Activated naive CD8-positive, alpha-beta T cell treated with anti-CD3 and anti-CD28 coated beads for 36 hours (primary cell): ENCODE results near the gene IMMP2L. TPM values are rescaled to one million over a fixed set of nuclear protein-coding genes. Genes with fewer than 3 reads are reported as not detected.

Experiments
- DNase-seq: peaks from one replicate; pipeline ENCODE4 v3.0.0; 2021
- H3K27ac Mint-ChIP-seq: one replicate; pipeline ENCODE4 v1.8.0; 2022; ENCODE audit warnings: mild to moderate bottlenecking, moderate library complexity, mixed read lengths
- H3K27me3 Mint-ChIP-seq: one replicate; pipeline ENCODE4 v1.8.0; 2022; ENCODE audit warnings: mild to moderate bottlenecking, mixed read lengths
- H3K36me3 Mint-ChIP-seq: one replicate; pipeline ENCODE4 v1.8.0; 2021; ENCODE audit warnings: mild to moderate bottlenecking, mixed read lengths
- H3K4me1 Mint-ChIP-seq: one replicate; pipeline ENCODE4 v1.8.0; 2021; ENCODE audit warnings: mixed read lengths
- H3K4me3 Mint-ChIP-seq: one replicate; pipeline ENCODE4 v1.8.0; 2022; ENCODE audit warnings: mild to moderate bottlenecking, moderate library complexity, mixed read lengths
- H3K9me3 Mint-ChIP-seq: one replicate; pipeline ENCODE4 v1.8.0; 2022; ENCODE audit warnings: mixed read lengths
- total RNA-seq, 2 experiments: library from RNA; stranded (reverse); gene quantifications; one replicate each; pipeline ENCODE4 v1.2.3, GENCODE V29; 2021

Gene IMMP2L
- total RNA-seq, 2 experiments from 2014 or later, result 18.5 to 20.9 TPM

- Mint-ChIP-seq H3K9me3 (no peaks in the 10 kb centered on the region), H3K36me3 (no peaks in the 10 kb centered on the region), H3K4me3 (no peak overlapping the region), H3K27ac (no peak overlapping the region), H3K27me3 (no peaks in the 10 kb centered on the region), H3K4me1 (no peaks in the 10 kb centered on the region)
- no peak for DNase-seq
These were observed 681.3 kb downstream of the IMMP2L start for GRCh38 chr7:110880971-110881370.

DNA sequence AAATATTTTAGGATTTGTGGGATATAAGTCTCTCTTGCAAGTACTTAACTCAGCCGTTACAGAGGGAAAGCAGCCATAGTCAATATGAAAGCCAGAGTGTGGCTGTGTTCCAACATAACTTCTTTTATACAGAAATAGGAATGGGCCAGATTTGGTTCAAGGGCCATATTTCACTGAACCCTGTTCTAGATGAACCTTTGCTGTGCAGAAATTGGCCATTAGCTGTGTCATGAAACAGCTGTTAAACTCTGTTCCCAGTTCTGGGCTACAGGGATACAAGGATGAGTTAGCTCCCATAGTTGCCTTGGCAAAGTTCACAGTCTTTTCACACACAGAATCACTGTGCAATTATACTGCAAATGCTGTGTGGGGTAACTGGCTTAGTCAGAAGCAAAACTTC, 685.3 kb downstream of the IMMP2L start:
- Mint-ChIP-seq H3K27ac (no peak overlapping the region), H3K27me3 (no peaks in the 10 kb centered on the region), H3K4me3 (no peak overlapping the region), H3K36me3 (peaks cover 2% of the 10 kb centered on the region), H3K9me3 (no peaks in the 10 kb centered on the region), H3K4me1 (no peaks in the 10 kb centered on the region)
- DNase-seq, result no peak

DNA sequence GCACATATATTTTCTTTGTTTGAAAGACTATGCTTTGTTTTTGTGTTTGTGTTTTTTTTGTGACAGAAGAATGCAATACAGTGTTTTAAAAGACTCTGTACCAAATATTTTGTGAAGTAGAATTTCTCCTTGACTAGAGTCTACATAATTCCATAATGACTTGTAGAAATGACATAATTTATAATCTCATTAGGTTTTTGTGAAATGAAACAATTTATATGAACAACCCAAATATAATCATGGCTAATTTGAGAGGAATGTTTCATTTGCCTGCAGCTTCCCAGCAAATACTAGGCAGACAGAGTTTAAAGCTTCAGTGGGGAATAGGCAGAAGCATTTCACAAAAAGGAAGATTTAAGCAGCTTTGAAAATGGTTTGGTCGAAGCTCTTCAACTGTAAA, 686.9 kb downstream of the IMMP2L start:
- Mint-ChIP-seq H3K4me1 (no peaks in the 10 kb centered on the region), H3K27ac (no peak overlapping the region), H3K4me3 (no peak overlapping the region), H3K36me3 (peaks cover 2% of the 10 kb centered on the region), H3K27me3 (no peaks in the 10 kb centered on the region), H3K9me3 (no peaks in the 10 kb centered on the region)
- DNase-seq, result no peak

- Mint-ChIP-seq H3K27ac (no peak overlapping the region), H3K4me3 (no peak overlapping the region), H3K9me3 (peaks cover 3% of the 10 kb centered on the region), H3K4me1 (peaks cover 2% of the 10 kb centered on the region), H3K27me3 (no peaks in the 10 kb centered on the region), H3K36me3 (peaks cover 5% of the 10 kb centered on the region)
- no peak for DNase-seq
These were observed 690.4 kb downstream of the IMMP2L start for GRCh38 chr7:110871856-110872255.

- no peak overlapping the region for H3K27ac Mint-ChIP-seq
- peaks cover 5% of the 10 kb centered on the region for H3K36me3 Mint-ChIP-seq
- H3K27me3 Mint-ChIP-seq, result no peaks in the 10 kb centered on the region
- peaks cover 3% of the 10 kb centered on the region for H3K9me3 Mint-ChIP-seq
- DNase-seq, result no peak
- peaks cover 2% of the 10 kb centered on the region for H3K4me1 Mint-ChIP-seq
- H3K4me3 Mint-ChIP-seq, result no peak overlapping the region
These were observed 691.4 kb downstream of the IMMP2L start for GRCh38 chr7:110870926-110871325.

DNA sequence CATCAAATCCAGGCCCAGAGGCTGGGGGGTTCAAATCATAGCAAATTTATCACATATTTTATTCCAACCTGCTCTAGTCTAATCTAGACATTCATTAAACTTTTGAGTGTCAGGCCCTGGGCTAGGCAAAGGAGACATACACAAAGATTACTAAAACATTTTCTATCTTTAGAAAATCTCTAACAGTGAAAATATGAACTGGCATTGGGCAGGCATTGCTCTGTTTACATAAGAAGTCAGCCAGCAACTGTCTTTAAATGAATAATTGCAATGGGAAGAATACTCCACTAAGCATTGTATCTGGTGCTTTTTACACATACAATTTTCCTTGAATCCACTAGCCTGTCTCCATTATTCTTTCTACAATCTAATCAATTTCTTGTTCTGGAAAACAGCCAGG, 693.8 kb downstream of the IMMP2L start:
- Mint-ChIP-seq H3K27ac (no peak overlapping the region), H3K4me3 (no peak overlapping the region), H3K36me3 (peaks cover 3% of the 10 kb centered on the region), H3K27me3 (no peaks in the 10 kb centered on the region), H3K9me3 (peaks cover 3% of the 10 kb centered on the region), H3K4me1 (peaks cover 2% of the 10 kb centered on the region)
- no peak for DNase-seq

GRCh38 chr7:110867771-110868170, 694.5 kb downstream of the IMMP2L start:
- peaks cover 2% of the 10 kb centered on the region for H3K4me1 Mint-ChIP-seq
- H3K4me3 Mint-ChIP-seq, result no peak overlapping the region
- H3K27ac Mint-ChIP-seq, result no peak overlapping the region
- H3K27me3 Mint-ChIP-seq, result no peaks in the 10 kb centered on the region
- no peak for DNase-seq
- peaks cover 5% of the 10 kb centered on the region for H3K9me3 Mint-ChIP-seq
- peaks cover 4% of the 10 kb centered on the region for H3K36me3 Mint-ChIP-seq

GRCh38 chr7:110863258-110863657, 699.0 kb downstream of the IMMP2L start:
- Mint-ChIP-seq H3K9me3 (peaks cover 5% of the 10 kb centered on the region), H3K4me3 (no peak overlapping the region), H3K27me3 (no peaks in the 10 kb centered on the region), H3K4me1 (peaks cover 2% of the 10 kb centered on the region), H3K36me3 (peaks cover 4% of the 10 kb centered on the region), H3K27ac (no peak overlapping the region)
- no peak for DNase-seq

- no peak overlapping the region for H3K27ac Mint-ChIP-seq
- peaks cover 1% of the 10 kb centered on the region for H3K36me3 Mint-ChIP-seq
- no peaks in the 10 kb centered on the region for H3K27me3 Mint-ChIP-seq
- H3K4me1 Mint-ChIP-seq, result peaks cover 4% of the 10 kb centered on the region
- DNase-seq, result no peak
- peaks cover 2% of the 10 kb centered on the region for H3K9me3 Mint-ChIP-seq
- no peak overlapping the region for H3K4me3 Mint-ChIP-seq
These were observed 701.1 kb downstream of the IMMP2L start for GRCh38 chr7:110861163-110861562.

DNA sequence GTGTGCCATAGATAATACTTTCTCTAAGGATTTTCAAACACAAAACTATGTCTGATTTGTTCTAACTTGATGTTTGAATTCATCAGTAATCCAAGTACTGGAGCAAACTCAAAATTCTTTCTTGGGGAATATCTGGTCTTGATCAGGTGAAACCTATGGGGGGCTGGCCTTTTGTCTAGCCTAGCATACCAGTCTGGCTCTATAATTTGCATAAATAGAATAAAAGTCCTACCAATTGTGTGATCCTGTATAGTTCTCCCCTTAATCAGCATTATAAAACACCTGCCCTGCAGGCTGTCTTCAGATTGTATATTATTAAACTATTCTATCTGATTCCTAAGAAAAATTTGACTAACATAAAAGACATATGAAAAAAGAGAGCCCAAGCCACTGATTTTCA, 705.2 kb downstream of the IMMP2L start:
- H3K27ac Mint-ChIP-seq, result no peak overlapping the region
- no peaks in the 10 kb centered on the region for H3K9me3 Mint-ChIP-seq
- H3K27me3 Mint-ChIP-seq, result no peaks in the 10 kb centered on the region
- no peaks in the 10 kb centered on the region for H3K36me3 Mint-ChIP-seq
- no peak for DNase-seq
- no peak overlapping the region for H3K4me3 Mint-ChIP-seq
- peaks cover 5% of the 10 kb centered on the region for H3K4me1 Mint-ChIP-seq

- H3K27ac Mint-ChIP-seq, result no peak overlapping the region
- no peaks in the 10 kb centered on the region for H3K9me3 Mint-ChIP-seq
- no peaks in the 10 kb centered on the region for H3K36me3 Mint-ChIP-seq
- H3K27me3 Mint-ChIP-seq, result no peaks in the 10 kb centered on the region
- no peak overlapping the region for H3K4me3 Mint-ChIP-seq
- peaks cover 5% of the 10 kb centered on the region for H3K4me1 Mint-ChIP-seq
- no peak for DNase-seq
These were observed 705.6 kb downstream of the IMMP2L start for GRCh38 chr7:110856704-110857103.

DNA sequence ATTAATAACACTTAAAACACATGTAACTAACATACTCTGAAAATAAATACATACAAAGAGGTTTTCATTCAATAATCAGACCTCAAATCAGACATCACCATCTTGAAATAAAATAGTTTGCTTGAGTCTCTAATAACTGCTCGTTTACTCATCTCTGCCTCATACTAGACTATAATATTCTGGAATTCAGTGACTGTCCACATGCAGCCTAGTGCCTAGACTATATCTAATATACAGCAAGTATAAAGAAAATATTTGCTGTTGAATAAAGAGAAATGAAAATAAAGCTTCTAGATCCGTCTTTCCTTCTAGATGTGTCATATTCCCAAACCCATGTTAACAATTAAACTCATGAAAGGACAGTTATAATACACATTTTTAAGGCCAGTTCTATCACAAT, 707.6 kb downstream of the IMMP2L start:
- Mint-ChIP-seq H3K9me3 (no peaks in the 10 kb centered on the region), H3K27me3 (no peaks in the 10 kb centered on the region), H3K27ac (no peak overlapping the region), H3K4me3 (no peak overlapping the region), H3K36me3 (no peaks in the 10 kb centered on the region), H3K4me1 (peaks cover 5% of the 10 kb centered on the region)
- no peak for DNase-seq

- Mint-ChIP-seq H3K9me3 (no peaks in the 10 kb centered on the region), H3K4me1 (peaks cover 5% of the 10 kb centered on the region), H3K36me3 (no peaks in the 10 kb centered on the region)
These were observed 708.1 kb downstream of the IMMP2L start for GRCh38 chr7:110854166-110854565.

GRCh38 chr7:110853263-110853662, 709.0 kb downstream of the IMMP2L start:
- H3K36me3 Mint-ChIP-seq, result no peaks in the 10 kb centered on the region
- H3K27me3 Mint-ChIP-seq, result no peaks in the 10 kb centered on the region
- H3K27ac Mint-ChIP-seq, result no peak overlapping the region
- peaks cover 5% of the 10 kb centered on the region for H3K4me1 Mint-ChIP-seq
- no peaks in the 10 kb centered on the region for H3K9me3 Mint-ChIP-seq
- H3K4me3 Mint-ChIP-seq, result no peak overlapping the region
- no peak for DNase-seq

More at GRCh38 chr7:110854166-110854565, 708.1 kb downstream of the IMMP2L start:
- no peaks in the 10 kb centered on the region for H3K27me3 Mint-ChIP-seq
- no peak overlapping the region for H3K4me3 Mint-ChIP-seq
- DNase-seq, result no peak
- no peak overlapping the region for H3K27ac Mint-ChIP-seq

GRCh38 chr7:110852156-110852940, 709.9 kb downstream of the IMMP2L start:
- H3K9me3 Mint-ChIP-seq, result no peaks in the 10 kb centered on the region
- H3K36me3 Mint-ChIP-seq, result no peaks in the 10 kb centered on the region
- no peak for DNase-seq
- no peak overlapping the region for H3K4me3 Mint-ChIP-seq
- peaks cover 5% of the 10 kb centered on the region for H3K4me1 Mint-ChIP-seq
- no peak overlapping the region for H3K27ac Mint-ChIP-seq
- no peaks in the 10 kb centered on the region for H3K27me3 Mint-ChIP-seq

GRCh38 chr7:110850224-110850623, 712.1 kb downstream of the IMMP2L start:
- H3K27ac Mint-ChIP-seq, result no peak overlapping the region
- no peak overlapping the region for H3K4me3 Mint-ChIP-seq
- no peak for DNase-seq
- no peaks in the 10 kb centered on the region for H3K36me3 Mint-ChIP-seq
- H3K9me3 Mint-ChIP-seq, result no peaks in the 10 kb centered on the region
- H3K27me3 Mint-ChIP-seq, result no peaks in the 10 kb centered on the region
- peaks cover 6% of the 10 kb centered on the region for H3K4me1 Mint-ChIP-seq
